HG02763 (cell line): ENCODE results near the gene NSL1.
"Not testable (repeated sequence)": the region's sequence is repeated elsewhere in the genome, so short reads cannot be mapped to it uniquely, and the experiment has no call there.

Experiments used
- ATAC-seq: cut with Tn5 transposase; IDR thresholded peaks from one replicate; pipeline ENCODE4 v1.9.1; 2021; ENCODE audit warnings: mild to moderate bottlenecking, moderate library complexity; ENCODE audit not compliant: unreplicated experiment

The NSL1 gene

DNA sequence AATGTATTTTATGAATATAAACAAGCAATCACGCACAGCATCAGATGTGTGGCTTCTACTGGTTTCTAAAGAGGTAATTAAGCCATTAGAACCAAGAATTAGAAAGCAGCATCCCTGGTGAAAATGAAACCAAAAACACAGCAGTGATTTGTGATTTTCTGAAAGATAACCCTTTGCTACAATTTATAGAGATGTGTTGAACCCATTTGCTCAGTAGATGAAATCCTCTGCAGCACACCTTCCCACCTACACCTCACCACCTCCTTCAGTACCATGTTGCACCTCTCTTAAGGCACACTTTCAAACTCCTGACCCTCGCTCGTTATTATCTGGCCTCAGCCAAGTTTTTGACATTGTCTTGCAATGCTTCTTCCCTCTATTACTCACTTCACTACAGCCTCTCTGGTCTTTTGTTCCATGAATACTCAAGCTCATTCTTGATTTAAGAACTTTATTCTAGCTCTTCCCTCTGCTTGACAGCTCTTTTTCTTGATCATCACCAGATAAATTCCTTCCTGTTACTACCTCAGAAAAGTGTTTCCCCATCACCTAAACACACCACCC lies 38.6 kb downstream of the NSL1 start:
- ATAC-seq = no peak

DNA sequence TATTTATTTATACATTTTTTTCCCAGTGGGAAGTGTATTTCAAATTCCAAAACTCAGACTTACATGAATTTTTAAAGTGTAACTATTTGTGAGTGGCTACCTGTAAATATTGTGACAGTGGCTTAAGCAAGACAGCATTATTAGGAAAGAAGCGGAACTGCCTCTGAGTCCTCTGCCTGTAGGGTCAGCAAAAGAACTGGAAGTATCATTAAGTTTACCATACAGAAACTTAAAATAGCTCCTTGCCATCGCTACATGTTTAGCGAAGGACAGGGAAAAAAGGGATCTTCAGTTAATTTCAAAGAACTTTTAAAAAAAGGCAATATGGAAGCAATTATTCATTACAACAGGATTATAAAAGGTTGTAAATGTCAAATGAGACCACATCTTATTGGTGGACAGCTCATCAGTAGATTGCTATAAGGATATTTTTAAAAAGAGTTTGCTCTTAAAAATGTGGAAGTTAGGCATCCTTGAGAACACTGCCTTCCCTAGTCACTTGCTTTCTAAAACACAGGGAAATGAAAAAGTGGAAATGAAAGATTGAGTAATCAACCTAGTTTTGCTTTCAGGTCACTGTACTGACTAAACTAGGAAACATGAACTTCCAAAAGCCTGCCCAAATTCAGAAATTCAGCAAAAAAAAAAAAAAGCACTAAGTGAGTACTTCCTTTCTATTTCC lies 39.2 kb downstream of the NSL1 start:
- no peak for ATAC-seq

DNA sequence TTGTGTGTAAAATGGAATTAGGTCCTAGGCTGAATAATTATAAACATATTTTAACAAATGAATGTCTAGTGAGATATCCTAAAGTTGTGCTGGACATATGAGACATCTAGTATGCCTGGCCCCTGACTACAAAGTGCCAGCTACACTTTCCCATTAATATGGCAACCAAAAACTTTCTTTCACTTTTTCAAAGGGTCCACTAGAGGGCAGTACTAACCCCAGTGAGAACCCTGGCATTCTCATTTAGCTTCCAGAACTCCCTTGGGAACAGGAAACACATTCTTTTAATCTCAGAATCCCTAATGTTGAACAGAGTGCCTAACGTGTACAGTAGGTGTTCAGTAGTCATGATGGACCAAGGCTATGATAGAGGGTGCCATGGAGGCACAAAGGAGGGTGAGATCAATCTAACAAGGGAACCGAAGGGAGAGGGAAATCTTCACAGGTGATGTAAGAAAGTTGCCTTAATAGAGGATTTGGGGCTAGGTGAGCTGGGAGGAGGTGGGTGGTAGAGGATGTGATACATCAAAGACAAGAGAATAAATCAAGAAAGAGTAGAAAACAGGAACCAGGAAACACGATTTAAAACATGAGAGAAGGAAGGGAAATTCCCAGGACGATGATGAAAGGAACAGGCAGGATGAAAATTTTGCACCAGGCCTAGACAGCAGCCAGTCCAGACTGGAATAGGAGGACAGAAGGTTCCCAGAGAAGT lies 41.6 kb downstream of the NSL1 start:
- ATAC-seq = no peak

- ATAC-seq = no peak
These were observed 45.0 kb downstream of the NSL1 start for GRCh38 chr1:212746546-212746945.

DNA sequence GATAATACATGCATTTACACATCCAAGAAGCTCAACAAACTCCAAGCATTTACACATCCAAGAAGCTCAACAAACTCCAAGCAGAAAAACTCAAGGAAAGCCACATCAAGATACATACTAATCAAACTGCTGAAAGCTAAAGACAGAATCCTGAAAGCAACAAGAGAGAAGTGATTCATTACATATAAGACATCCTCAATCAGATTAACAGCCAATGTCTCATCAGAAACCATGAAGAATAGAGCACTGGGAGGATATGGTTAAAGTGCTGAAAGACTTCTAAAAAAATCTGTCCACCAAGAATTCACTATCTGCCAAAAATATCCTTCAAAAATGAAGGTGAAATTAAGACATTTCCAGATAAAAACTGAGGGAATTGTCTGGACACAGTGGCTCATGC lies 46.3 kb downstream of the NSL1 start:
- no peak for ATAC-seq

DNA sequence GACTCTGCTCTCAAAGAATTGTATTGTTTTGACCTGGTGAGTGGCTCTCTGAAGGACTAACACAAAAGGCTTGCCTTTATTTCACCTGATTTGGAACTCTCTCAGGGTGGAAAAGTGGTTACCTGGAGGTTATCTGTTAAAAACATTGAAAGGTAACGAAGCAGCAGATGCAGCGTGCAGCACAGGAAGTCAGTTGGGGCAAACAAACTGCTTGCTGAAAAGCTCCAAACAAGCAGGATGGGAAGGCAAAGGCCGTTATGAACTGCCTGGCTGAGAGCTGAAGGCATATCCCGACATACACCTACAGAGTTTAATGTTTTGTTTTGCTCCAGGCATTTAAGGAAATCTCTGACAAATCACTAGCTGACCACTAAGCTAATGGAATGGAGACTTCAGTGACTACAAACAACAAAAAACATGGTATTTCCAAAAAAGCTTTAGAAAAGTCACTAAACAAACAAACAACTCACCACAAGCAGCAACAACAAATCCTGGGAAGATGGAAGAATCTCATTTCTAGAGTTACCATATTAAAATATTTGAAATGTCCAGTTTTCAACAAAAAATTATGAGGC lies 47.6 kb downstream of the NSL1 start:
- ATAC-seq = no peak

- no peak for ATAC-seq
These were observed 53.2 kb downstream of the NSL1 start for GRCh38 chr1:212738330-212738729.

DNA sequence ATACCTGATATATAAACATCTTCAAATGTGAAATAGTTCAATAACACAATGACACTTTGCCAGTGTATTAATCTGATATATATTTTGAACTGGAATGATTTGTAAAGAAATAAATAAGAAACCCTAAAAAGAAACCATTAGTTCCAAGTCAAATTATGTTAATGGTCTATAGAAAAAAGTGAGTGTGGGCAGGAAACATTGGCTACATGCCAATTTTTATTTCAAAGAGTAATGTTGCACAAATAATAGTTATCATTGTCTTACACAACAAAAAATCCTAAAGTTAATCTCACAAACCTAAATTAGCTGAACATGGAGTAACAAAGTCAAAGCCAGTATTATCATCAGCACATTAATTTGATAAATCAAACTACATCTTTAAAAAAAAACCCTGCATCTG lies 54.0 kb downstream of the NSL1 start:
- ATAC-seq = no peak

GRCh38 chr1:212733109-212733508 lies 58.5 kb downstream of the NSL1 start:
- ATAC-seq = no peak

DNA sequence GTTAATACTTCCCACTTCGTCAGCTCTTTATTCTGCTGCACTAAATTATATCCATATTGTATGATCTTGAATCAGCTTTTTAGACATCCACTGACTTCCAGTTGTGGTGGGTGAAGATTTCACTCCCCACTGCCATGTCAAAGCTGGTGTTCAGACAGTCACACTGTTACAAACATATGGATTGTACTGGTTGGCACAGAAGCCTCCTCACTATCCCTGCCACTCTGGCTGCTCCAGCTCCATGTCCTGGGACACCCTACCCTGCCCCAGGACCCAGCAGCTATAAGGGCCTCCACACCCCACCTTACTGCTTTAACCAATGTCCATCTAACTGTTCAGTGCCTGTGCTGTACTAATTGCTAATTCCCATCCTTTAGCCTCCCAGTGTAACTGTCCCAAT lies 59.9 kb downstream of the NSL1 start:
- ATAC-seq = no peak

DNA sequence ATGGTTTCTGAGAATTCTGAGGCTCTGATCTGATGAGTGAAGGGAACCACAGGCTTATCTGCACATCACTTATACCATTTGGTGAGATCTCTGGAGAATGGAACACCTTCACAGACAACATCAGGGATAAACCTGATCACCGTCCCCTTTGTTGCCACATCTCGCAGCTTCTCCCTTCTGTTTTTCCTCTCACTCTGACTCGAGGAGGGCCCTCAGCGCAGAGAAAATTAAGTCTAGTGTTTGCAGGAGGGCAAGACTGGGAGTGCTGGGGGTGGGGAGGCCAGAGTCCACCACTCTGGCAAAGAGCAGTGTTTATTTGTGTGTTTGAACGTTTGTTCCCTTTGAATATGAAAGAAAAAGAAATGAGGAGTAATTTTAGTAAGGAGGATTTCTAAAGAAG lies 63.0 kb downstream of the NSL1 start:
- no peak for ATAC-seq

DNA sequence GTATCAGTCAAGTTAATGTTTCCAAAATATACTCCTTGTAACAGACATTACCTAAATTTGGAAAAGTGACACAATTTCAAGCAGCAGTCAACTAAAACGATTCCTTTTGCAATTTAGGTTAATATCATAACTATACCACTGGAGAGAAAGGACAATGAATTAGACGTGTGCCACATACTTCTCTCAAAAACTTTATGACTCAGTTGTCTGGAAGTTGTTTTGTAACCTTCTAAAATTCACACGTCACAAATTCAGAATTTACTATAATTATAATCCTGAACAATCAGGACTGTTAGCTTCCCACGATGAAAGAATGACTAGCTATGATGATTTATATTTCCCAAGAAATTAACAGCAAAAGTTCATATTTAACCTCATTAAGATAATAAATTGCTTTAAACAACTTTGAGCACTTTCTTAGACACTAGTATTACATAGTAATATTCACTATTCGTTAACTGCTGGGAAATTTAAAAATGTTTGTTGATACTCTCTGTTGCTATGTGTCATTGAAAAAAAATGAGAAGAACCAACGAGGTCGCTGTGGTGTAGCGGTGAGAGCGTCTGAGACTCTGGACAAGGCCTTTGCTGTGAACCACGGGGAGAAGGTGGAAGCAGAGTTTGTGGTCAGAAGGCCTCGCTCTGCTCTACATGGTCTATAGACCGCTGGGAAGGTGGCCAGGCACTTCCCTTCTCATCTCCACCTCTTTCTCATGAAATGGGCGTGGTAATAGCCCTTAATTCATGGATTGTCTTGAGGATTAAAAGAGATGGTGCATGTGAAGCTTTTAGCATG lies 64.0 kb downstream of the NSL1 start:
- no peak for ATAC-seq

DNA sequence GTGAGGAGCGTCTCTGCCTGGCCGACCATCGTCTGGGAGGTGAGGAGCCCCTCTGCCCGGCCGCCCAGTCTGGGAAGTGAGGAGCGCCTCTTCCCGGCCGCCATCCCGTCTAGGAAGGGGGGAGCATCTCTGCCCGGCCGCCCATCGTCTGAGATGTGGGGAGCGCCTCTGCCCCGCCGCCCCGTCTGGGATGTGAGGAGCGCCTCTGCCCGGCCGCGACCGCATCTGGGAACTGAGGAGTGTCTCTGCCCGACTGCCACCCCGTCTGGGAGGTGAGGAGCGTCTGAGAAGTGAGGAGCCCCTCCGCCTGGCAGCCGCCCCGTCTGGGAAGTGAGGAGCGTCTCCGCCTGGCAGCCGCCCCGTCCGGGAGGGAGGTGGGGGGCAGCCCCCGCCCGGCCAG lies 66.9 kb downstream of the NSL1 start:
- ATAC-seq = not testable (repeated sequence)

DNA sequence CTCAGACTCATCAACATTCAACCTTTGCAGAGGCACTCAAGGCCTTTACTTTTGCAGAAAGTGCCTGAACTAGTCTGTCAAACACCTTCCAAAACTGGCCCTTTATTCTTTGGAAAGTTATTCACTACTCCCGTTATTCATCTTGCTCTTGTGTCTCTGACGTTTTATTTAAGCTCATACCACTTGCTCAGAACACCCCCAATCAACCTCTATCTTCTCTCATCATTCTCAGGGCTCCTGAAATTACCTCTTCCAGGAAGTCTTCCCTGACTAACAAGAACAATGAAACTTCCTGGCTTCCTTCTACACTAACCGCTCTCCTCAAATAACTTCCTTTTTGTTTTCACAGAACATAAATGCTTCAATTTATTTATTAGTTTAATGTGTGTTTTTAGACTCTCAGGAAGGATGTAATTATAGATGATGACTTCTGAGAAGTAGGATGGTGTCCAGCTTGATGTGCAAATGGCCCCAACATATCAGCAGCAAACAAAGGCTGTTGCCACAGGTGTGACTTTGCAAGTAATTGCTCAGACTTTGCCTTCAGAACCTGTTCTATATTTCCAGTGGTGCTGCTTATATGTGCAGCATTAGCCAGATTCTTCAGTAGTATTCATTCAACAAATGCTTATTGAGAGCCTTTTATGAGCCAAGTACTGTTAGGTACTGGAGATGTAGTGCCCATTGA lies 69.2 kb downstream of the NSL1 start:
- no peak for ATAC-seq

- ATAC-seq = no peak
These were observed 70.0 kb downstream of the NSL1 start for GRCh38 chr1:212721388-212722247.

DNA sequence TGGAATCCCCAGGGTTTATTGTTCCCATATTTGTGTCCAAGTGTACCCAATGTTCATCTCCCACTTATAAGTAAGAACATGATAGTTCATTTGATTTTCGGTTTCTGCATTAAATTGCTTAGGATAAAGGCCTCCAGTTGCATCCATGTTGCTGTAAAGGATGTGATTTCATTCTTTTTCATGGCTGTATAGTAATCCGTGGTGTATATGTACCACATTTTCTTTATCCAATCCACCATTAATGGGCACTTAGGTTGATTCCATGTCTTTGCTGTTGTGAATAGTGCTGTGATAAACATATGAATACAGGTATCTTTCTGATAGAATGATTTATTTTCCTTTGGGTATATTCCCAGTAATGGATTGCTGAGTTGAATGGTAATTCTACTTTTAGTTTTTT lies 71.9 kb downstream of the NSL1 start:
- ATAC-seq = no peak

- no peak for ATAC-seq
These were observed 73.1 kb downstream of the NSL1 start for GRCh38 chr1:212718499-212718898.

DNA sequence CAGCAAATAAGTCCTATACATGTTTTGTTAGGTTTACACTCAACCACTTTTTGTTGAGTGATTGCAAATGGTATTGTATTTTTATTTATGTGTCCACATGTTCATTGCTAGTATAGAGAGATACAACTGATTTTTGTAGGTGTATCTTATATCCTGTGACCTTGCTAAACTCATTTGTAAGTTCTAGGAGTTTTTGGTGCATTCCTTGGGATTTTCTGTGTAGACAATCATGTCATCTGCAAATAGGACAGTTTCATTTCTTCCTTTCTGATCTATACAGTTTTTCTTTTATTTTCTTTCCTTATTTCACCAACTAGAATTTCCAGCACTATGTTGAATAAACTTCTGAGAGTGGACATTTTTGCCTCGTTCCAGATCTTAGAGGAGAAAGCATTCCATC lies 75.4 kb downstream of the NSL1 start:
- ATAC-seq = no peak

- ATAC-seq = no peak
These were observed 78.0 kb downstream of the NSL1 start for GRCh38 chr1:212713465-212714136.
